Astrocyte of the spinal cord (primary cell): Measurements from ENCODE around the gene SUCO.

Experiments
- DNase-seq: peaks from one replicate; pipeline ENCODE4 v3.0.0; 2011; ENCODE audit warnings: low read depth, low spot score
- H3K4me3 ChIP-seq: 2 replicates; pipeline ENCODE4 v1.5.1; 2011; ENCODE audit warnings: low read depth, mild to moderate bottlenecking, low read length, moderate library complexity
- in situ Hi-C: cut with HindIII; loops from 2 replicates; pipeline ENCODE4 v1.10.0; 2017; ENCODE audit warnings: low sequenced_read_pairs
- TF ChIP-seq, protein P1 (sequence below): IDR thresholded peaks from 2 replicates; pipeline ENCODE4 v1.5.1; 2012; ENCODE audit warnings: low read depth, mild to moderate bottlenecking, low read length, inconsistent platforms

Gene SUCO

DNA sequence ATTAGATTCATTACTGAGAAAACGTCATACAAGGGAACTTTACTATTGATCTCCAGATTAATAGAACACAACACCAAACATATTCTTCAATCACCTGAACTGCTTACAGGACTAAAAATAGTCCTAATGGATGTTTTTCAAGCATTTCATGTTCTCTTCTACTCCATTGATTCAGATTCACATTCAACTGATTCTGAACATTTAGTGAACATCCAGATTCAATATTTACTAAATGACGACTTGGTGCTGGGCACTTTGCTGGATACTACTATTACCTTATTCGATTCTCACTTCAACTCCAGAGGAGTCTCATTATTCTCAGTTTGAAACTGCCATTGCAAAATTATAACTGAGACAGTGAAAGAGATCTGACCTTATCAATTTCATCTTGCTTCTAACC is 18.8 kb upstream of the SUCO start:
- in situ Hi-C loops, result no loop called here
- TF ChIP-seq, protein P1, sequence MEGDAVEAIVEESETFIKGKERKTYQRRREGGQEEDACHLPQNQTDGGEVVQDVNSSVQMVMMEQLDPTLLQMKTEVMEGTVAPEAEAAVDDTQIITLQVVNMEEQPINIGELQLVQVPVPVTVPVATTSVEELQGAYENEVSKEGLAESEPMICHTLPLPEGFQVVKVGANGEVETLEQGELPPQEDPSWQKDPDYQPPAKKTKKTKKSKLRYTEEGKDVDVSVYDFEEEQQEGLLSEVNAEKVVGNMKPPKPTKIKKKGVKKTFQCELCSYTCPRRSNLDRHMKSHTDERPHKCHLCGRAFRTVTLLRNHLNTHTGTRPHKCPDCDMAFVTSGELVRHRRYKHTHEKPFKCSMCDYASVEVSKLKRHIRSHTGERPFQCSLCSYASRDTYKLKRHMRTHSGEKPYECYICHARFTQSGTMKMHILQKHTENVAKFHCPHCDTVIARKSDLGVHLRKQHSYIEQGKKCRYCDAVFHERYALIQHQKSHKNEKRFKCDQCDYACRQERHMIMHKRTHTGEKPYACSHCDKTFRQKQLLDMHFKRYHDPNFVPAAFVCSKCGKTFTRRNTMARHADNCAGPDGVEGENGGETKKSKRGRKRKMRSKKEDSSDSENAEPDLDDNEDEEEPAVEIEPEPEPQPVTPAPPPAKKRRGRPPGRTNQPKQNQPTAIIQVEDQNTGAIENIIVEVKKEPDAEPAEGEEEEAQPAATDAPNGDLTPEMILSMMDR, result no peak
- DNase-seq, result no peak
- H3K4me3 ChIP-seq, result no peak overlapping the region

DNA sequence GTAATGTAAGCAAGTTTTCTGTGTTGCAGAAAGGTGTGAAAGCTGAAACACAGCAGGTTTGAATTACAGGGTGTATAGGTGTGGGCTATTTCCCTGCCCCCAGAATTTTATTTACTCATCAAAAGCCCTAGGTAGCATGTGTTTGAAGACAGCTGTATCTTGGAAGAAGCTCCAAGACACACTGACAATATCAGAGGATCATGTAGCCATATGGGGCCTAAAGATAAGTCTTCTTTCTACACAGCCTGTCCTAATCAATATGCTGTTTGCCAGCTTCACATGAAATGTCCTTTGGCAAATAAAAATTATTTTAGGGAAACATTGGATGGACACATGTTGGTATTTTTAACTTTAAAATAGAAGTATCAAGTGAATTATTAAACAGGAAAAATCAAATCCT is 17.5 kb upstream of the SUCO start:
- no peak for DNase-seq
- in situ Hi-C loops, result no loop called here
- no peak overlapping the region for H3K4me3 ChIP-seq
- TF ChIP-seq, protein P1, result no peak

DNA sequence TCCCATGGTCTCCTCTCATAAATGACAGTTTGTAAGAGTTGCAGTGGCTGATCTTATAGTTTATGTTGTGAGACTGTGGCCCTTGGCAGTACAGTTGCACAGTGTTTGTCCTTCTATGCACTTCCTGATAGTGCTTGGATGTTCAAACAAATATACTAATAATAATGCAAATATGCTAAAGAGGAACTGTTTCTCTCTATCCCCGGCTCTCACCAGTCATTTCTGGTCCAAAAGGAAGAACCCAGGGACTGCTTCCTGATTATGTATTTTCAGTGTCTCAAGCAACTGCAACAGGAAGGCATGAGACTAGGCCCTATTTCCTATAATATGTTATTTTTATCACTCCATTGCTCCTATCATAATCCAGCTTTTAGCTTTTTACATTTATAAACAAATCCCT is 17.0 kb upstream of the SUCO start:
- TF ChIP-seq, protein P1, result no peak
- DNase-seq, result no peak
- H3K4me3 ChIP-seq, result no peak overlapping the region
- in situ Hi-C loops, result no loop called here

DNA sequence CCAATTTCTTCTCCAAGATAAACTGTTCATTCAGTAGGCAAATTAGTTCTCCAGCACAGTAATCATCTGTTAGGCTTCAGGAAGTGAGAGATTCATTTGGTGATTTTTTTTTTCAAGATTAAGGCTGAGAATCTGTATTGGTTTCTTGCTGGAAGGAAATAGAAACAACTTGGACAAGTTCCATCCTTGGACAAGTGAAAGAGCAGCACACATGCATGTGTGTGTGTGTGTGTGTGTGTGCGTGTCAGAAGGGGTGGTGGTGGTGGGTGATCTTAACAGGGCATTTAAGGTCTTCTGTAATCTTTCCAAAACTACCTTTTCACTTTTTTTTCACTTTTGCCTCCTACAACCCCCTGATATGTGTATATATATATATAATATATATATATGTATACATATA is 15.9 kb upstream of the SUCO start:
- in situ Hi-C loops, result no loop called here
- no peak overlapping the region for H3K4me3 ChIP-seq
- TF ChIP-seq, protein P1, result no peak
- no peak for DNase-seq

DNA sequence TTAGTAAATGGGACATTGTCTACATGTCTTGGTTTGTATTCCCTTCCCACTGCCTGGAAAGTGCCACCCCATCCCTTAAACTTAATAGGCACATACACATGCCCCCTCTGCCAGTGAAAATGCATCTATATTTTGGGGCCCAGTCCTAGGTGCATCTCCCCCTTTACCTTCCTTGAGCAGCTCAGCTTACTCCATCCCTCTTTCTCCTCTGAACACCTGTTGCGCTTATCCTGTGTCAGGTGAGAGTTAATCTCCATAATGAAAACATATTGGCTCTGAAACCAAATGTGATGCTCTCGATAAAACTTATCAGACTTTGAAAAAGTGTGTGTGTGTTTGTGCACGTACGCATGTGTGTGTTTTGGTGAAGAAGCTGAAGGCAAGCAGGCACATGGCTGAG is 15.4 kb upstream of the SUCO start:
- in situ Hi-C loops, result no loop called here
- H3K4me3 ChIP-seq, result no peak overlapping the region
- TF ChIP-seq, protein P1, result no peak
- DNase-seq, result no peak

DNA sequence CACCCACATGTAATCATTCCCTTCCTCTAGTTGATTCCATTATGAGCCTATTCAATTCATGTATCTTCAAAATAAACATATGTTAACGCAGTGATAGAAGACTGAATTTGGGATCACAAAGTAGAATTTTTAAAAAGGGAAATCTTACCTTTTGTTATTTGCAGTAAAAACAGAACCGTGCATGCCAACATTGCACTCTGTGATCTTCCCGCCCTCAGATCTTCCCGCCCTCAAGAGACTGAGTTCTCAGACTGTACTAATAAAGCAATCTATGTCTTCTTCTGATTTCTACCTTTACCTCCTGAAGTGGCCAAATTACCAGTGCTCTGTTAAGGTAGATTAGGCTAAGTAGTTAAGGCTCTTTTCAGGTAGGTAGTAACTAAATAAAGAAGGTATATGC is 3.6 kb upstream of the SUCO start:
- no peak for DNase-seq

More for the DNA sequence above, 3.6 kb upstream of the SUCO start:
- in situ Hi-C loops, result no loop called here
- TF ChIP-seq, protein P1, result no peak
- H3K4me3 ChIP-seq, result no peak overlapping the region
